ENCODE results near the gene C1orf167.

C1orf167 gene

DNA sequence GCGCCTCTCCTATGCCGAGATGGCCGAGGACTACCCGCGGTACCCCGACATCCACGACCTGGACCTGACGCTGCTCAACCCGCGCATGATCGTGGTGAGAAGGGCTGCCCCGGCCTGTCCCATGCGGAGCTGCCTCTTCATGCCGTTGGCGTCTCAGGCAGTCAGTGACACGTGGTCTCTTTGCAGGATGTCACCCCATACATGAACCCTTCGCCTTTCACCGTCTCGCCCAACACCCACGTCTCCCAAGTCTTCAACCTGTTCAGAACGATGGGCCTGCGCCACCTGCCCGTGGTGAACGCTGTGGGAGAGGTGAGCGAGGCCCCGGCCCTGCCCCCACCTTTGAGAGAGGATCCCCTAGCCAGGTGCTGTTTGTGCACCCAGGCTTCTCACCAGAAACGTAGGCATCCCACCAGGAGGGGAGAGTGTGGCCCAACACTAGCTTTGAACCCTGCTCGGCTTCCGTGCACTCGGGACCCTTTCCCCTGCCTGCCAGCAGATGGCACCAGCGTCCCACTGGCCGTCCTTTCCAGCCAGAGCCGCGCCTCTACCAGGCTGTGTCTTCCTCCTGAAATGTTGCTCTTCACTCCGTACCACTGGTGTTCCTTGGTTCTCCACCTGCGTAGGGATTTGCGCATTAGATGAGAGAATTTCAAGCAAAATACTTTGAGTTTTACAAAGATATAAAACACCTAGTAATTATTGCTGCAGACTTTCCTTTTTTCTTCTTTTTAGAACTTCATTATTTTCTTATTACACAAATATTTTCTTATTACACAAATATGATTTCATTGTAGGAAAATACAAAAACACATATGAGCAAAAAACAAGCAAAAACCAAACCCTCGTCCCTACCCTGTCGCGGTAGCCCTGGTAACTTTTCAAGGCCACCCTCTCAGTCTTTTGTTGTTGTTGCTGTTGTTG lies 76.6 kb downstream of the C1orf167 start:
- DNase-seq = peak; percentile 32 to 64 (median 56)
